ENCODE results near the gene C1QC.

Gene C1QC

GRCh38 chr1:22643381-22643780 lies at the start of gene C1QC:
C1QC (plus strand) TSS chr1:22643633; CDS start chr1:22644024, 391 bp downstream.
- TF ChIP-seq EZH2 (IDR thresholded peaks at IDR 0.05) (no peak), POLR2AphosphoS5 (IDR thresholded peaks at IDR 0.05; ENCODE audit: borderline replicate concordance, low read depth, low read length) (no peak), FOXP2 (optimal IDR thresholded peaks at IDR 0.05; ENCODE audit: control extremely low read depth, extremely low read length, insufficient read depth) (no peak)
- no peaks in the 10 kb centered on the region for H3K9me3 ChIP-seq (ENCODE audit: low read depth, low read length)
- DNase-seq (ENCODE audit: low read depth, low spot score) = no peak

GRCh38 chr1:22594396-22594795 lies 49.0 kb upstream of the C1QC start:
- no peak for DNase-seq (ENCODE audit: low read depth, low spot score)
- no peaks in the 10 kb centered on the region for H3K36me3 ChIP-seq (ENCODE audit: insufficient read depth, low read length)
- no peak overlapping the region for H3K27ac ChIP-seq
- TF ChIP-seq FOXP2 (optimal IDR thresholded peaks at IDR 0.05; ENCODE audit: control extremely low read depth, extremely low read length, insufficient read depth) (no peak), EZH2 (IDR thresholded peaks at IDR 0.05) (no peak), POLR2AphosphoS5 (IDR thresholded peaks at IDR 0.05; ENCODE audit: borderline replicate concordance, low read depth, low read length) (no peak)
- H3K9ac ChIP-seq (ENCODE audit: insufficient read length) = no peak overlapping the region
- no peak overlapping the region for H3K4me3 ChIP-seq
- H3K9me3 ChIP-seq (ENCODE audit: low read depth, low read length) = no peaks in the 10 kb centered on the region

More at GRCh38 chr1:22643381-22643780, at the start of gene C1QC:
- H3K27ac ChIP-seq = no peak within 1 kb of the TSS
- no peak within 1 kb of the TSS for H3K4me3 ChIP-seq
- no peaks in the 10 kb centered on the region for H3K36me3 ChIP-seq (ENCODE audit: insufficient read depth, low read length)
- H3K9ac ChIP-seq (ENCODE audit: insufficient read length) = no peak within 1 kb of the TSS

GRCh38 chr1:22595108-22595507 lies 48.3 kb upstream of the C1QC start:
- H3K4me3 ChIP-seq = no peak overlapping the region
- H3K36me3 ChIP-seq (ENCODE audit: insufficient read depth, low read length) = no peaks in the 10 kb centered on the region
- H3K9ac ChIP-seq (ENCODE audit: insufficient read length) = no peak overlapping the region
- DNase-seq (ENCODE audit: low read depth, low spot score) = no peak
- H3K27ac ChIP-seq = no peak overlapping the region
- TF ChIP-seq POLR2AphosphoS5 (IDR thresholded peaks at IDR 0.05; ENCODE audit: borderline replicate concordance, low read depth, low read length) (no peak), FOXP2 (optimal IDR thresholded peaks at IDR 0.05; ENCODE audit: control extremely low read depth, extremely low read length, insufficient read depth) (no peak), EZH2 (IDR thresholded peaks at IDR 0.05) (no peak)
- no peaks in the 10 kb centered on the region for H3K9me3 ChIP-seq (ENCODE audit: low read depth, low read length)

- TF ChIP-seq FOXP2 (optimal IDR thresholded peaks at IDR 0.05; ENCODE audit: control extremely low read depth, extremely low read length, insufficient read depth) (no peak), POLR2AphosphoS5 (IDR thresholded peaks at IDR 0.05; ENCODE audit: borderline replicate concordance, low read depth, low read length) (no peak), EZH2 (IDR thresholded peaks at IDR 0.05) (no peak)
- Histone ChIP-seq H3K27ac (no peak overlapping the region), H3K4me3 (no peak overlapping the region)
Observed at GRCh38 chr1:22597301-22597965, 46.0 kb upstream of the C1QC start.

GRCh38 chr1:22597996-22598395 lies 45.4 kb upstream of the C1QC start:
- Histone ChIP-seq H3K27ac (no peak overlapping the region), H3K9me3 (ENCODE audit: low read depth, low read length) (no peaks in the 10 kb centered on the region)

More at GRCh38 chr1:22597301-22597965, 46.0 kb upstream of the C1QC start:
- no peak overlapping the region for H3K9ac ChIP-seq (ENCODE audit: insufficient read length)
- no peak for DNase-seq (ENCODE audit: low read depth, low spot score)
- H3K9me3 ChIP-seq (ENCODE audit: low read depth, low read length) = no peaks in the 10 kb centered on the region
- no peaks in the 10 kb centered on the region for H3K36me3 ChIP-seq (ENCODE audit: insufficient read depth, low read length)

GRCh38 chr1:22598736-22599135 lies 44.7 kb upstream of the C1QC start:
- DNase-seq (ENCODE audit: low read depth, low spot score) = no peak
- TF ChIP-seq POLR2AphosphoS5 (IDR thresholded peaks at IDR 0.05; ENCODE audit: borderline replicate concordance, low read depth, low read length) (no peak), FOXP2 (optimal IDR thresholded peaks at IDR 0.05; ENCODE audit: control extremely low read depth, extremely low read length, insufficient read depth) (no peak), EZH2 (IDR thresholded peaks at IDR 0.05) (no peak)

More at GRCh38 chr1:22597996-22598395, 45.4 kb upstream of the C1QC start:
- Histone ChIP-seq H3K4me3 (no peak overlapping the region), H3K9ac (ENCODE audit: insufficient read length) (no peak overlapping the region), H3K36me3 (ENCODE audit: insufficient read depth, low read length) (no peaks in the 10 kb centered on the region)
- DNase-seq (ENCODE audit: low read depth, low spot score) = no peak
- TF ChIP-seq POLR2AphosphoS5 (IDR thresholded peaks at IDR 0.05; ENCODE audit: borderline replicate concordance, low read depth, low read length) (no peak), EZH2 (IDR thresholded peaks at IDR 0.05) (no peak), FOXP2 (optimal IDR thresholded peaks at IDR 0.05; ENCODE audit: control extremely low read depth, extremely low read length, insufficient read depth) (no peak)

GRCh38 chr1:22600071-22600816 lies 43.2 kb upstream of the C1QC start:
- Histone ChIP-seq H3K4me3 (no peak overlapping the region), H3K27ac (no peak overlapping the region), H3K9ac (ENCODE audit: insufficient read length) (no peak overlapping the region), H3K9me3 (ENCODE audit: low read depth, low read length) (no peaks in the 10 kb centered on the region), H3K36me3 (ENCODE audit: insufficient read depth, low read length) (no peaks in the 10 kb centered on the region)
- no peak for DNase-seq (ENCODE audit: low read depth, low spot score)
- no peak for TF ChIP-seq POLR2AphosphoS5 (IDR thresholded peaks at IDR 0.05; ENCODE audit: borderline replicate concordance, low read depth, low read length)
- no peak for TF ChIP-seq FOXP2 (optimal IDR thresholded peaks at IDR 0.05; ENCODE audit: control extremely low read depth, extremely low read length, insufficient read depth)
- TF ChIP-seq EZH2 (IDR thresholded peaks at IDR 0.05) = no peak

More at GRCh38 chr1:22598736-22599135, 44.7 kb upstream of the C1QC start:
- Histone ChIP-seq H3K9me3 (ENCODE audit: low read depth, low read length) (no peaks in the 10 kb centered on the region), H3K4me3 (no peak overlapping the region), H3K27ac (no peak overlapping the region), H3K36me3 (ENCODE audit: insufficient read depth, low read length) (no peaks in the 10 kb centered on the region), H3K9ac (ENCODE audit: insufficient read length) (no peak overlapping the region)

- no peaks in the 10 kb centered on the region for H3K9me3 ChIP-seq (ENCODE audit: low read depth, low read length)
- no peak for DNase-seq (ENCODE audit: low read depth, low spot score)
- no peak overlapping the region for H3K4me3 ChIP-seq
- no peaks in the 10 kb centered on the region for H3K36me3 ChIP-seq (ENCODE audit: insufficient read depth, low read length)
- TF ChIP-seq EZH2 (IDR thresholded peaks at IDR 0.05) (no peak), FOXP2 (optimal IDR thresholded peaks at IDR 0.05; ENCODE audit: control extremely low read depth, extremely low read length, insufficient read depth) (no peak), POLR2AphosphoS5 (IDR thresholded peaks at IDR 0.05; ENCODE audit: borderline replicate concordance, low read depth, low read length) (no peak)
- H3K27ac ChIP-seq = no peak overlapping the region
- no peak overlapping the region for H3K9ac ChIP-seq (ENCODE audit: insufficient read length)
Observed at GRCh38 chr1:22600817-22601605, 42.4 kb upstream of the C1QC start.

Data from SK-N-MC (cell line).